ENCODE data around the gene PRR36.

DNA sequence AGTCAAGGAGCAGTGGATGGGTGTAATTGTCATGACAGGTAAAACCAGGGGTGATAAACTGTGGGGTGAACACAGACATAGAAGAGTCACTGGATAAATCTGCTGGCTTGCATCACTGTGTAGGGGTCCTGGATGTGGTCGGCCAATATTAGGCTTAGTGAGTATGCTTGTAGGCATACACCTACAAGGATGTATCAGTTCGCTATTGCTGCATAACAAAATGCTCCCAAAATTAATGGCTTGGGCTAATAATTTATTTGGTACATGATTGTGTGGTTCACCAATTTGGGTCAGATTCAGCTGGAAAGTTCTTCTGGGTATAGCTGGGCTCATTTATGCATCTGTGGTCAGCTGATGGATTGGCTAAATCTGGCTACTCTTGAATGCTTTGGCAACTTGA lies 55.4 kb downstream of the PRR36 start:
- TF ChIP-seq, protein P1, sequence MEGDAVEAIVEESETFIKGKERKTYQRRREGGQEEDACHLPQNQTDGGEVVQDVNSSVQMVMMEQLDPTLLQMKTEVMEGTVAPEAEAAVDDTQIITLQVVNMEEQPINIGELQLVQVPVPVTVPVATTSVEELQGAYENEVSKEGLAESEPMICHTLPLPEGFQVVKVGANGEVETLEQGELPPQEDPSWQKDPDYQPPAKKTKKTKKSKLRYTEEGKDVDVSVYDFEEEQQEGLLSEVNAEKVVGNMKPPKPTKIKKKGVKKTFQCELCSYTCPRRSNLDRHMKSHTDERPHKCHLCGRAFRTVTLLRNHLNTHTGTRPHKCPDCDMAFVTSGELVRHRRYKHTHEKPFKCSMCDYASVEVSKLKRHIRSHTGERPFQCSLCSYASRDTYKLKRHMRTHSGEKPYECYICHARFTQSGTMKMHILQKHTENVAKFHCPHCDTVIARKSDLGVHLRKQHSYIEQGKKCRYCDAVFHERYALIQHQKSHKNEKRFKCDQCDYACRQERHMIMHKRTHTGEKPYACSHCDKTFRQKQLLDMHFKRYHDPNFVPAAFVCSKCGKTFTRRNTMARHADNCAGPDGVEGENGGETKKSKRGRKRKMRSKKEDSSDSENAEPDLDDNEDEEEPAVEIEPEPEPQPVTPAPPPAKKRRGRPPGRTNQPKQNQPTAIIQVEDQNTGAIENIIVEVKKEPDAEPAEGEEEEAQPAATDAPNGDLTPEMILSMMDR (IDR thresholded peaks at IDR 0.05), result no peak
- no peak for TF ChIP-seq POLR2A (IDR thresholded peaks at IDR 0.05)

Measured in vagina (tissue), 2 donors.